HepG2 (cell line): ENCODE measurements around the gene SELENOW. TPM values are rescaled to one million over a fixed set of nuclear protein-coding genes. Genes with fewer than 3 reads are reported as not detected.
A peak's percentile ranks its signal among the peaks of the same experiment; 100 is the strongest.

ENCODE experiments used
- BRD4 ChIP-seq: sonication (generic); formaldehyde crosslinking; IDR thresholded peaks from 2 replicates; pipeline ENCODE4 v1.4.0; 2020; ENCODE audit warnings: missing genetic modification reagents
- DR1 ChIP-seq: sonication (generic); formaldehyde crosslinking; IDR thresholded peaks from 2 replicates; pipeline ENCODE4 v1.8.0; 2021; ENCODE audit warnings: mild to moderate bottlenecking, missing genetic modification reagents, inconsistent platforms
- FOSL2 ChIP-seq: sonication (generic); formaldehyde crosslinking; IDR thresholded peaks from 2 replicates; pipeline ENCODE4 v1.4.0; 2020; ENCODE audit warnings: missing genetic modification reagents
- FOXA3 ChIP-seq: IDR thresholded peaks from 2 replicates; pipeline ENCODE4 v1.6.1; 2016; ENCODE audit warnings: missing genetic modification reagents, missing compliant biosample characterization
- HCFC1 ChIP-seq: fragments of 150-350 bp; IDR thresholded peaks from 2 replicates; pipeline ENCODE4 v1.6.1; 2014; ENCODE audit warnings: low read depth, low read length
- HNRNPLL ChIP-seq: fragments of 200-400 bp; formaldehyde crosslinking; IDR thresholded peaks from 2 replicates; pipeline ENCODE4 v1.6.1; 2017; ENCODE audit warnings: mild to moderate bottlenecking, low read depth, low read length; ENCODE audit not compliant: poor library complexity, severe bottlenecking
- HOXA9 ChIP-seq: sonication (generic); formaldehyde crosslinking; IDR thresholded peaks from 2 replicates; pipeline ENCODE4 v1.8.1; 2022; ENCODE audit warnings: missing genetic modification reagents, mild to moderate bottlenecking, moderate library complexity, borderline replicate concordance
- KAT8 ChIP-seq: IDR thresholded peaks from 2 replicates; pipeline ENCODE4 v1.6.1; 2016; ENCODE audit warnings: missing genetic modification reagents, missing compliant biosample characterization
- KLF12 ChIP-seq: sonication (generic); formaldehyde crosslinking; IDR thresholded peaks from 2 replicates; pipeline ENCODE4 v1.4.0; 2020; ENCODE audit warnings: missing genetic modification reagents, borderline replicate concordance
- MEIS1 ChIP-seq: sonication (generic); formaldehyde crosslinking; IDR thresholded peaks from 2 replicates; pipeline ENCODE4 v1.9.0; 2021; ENCODE audit warnings: mild to moderate bottlenecking, missing genetic modification reagents, moderate library complexity, borderline replicate concordance
- MLLT10 ChIP-seq: sonication (generic); formaldehyde crosslinking; IDR thresholded peaks from 2 replicates; pipeline ENCODE4 v1.4.0; 2020; ENCODE audit warnings: missing genetic modification reagents
- NCOR1 ChIP-seq: fragments of 200-600 bp; sonication (generic); IDR thresholded peaks from 2 replicates; pipeline ENCODE4 v1.7.0; 2017; ENCODE audit warnings: antibody characterized with exemption, low read length, borderline replicate concordance
- NFIB ChIP-seq: sonication (generic); formaldehyde crosslinking; IDR thresholded peaks from 2 replicates; pipeline ENCODE4 v1.9.0; 2021; ENCODE audit warnings: missing genetic modification reagents, mild to moderate bottlenecking, borderline replicate concordance
- RFXANK ChIP-seq: IDR thresholded peaks from 2 replicates; pipeline ENCODE4 v1.6.1; 2016
- SALL2 ChIP-seq: sonication (generic); formaldehyde crosslinking; IDR thresholded peaks from 2 replicates; pipeline ENCODE4 v1.8.1; 2023; ENCODE audit warnings: mild to moderate bottlenecking, missing genetic modification reagents, inconsistent platforms
- TOE1 ChIP-seq: sonication (generic); formaldehyde crosslinking; IDR thresholded peaks from 2 replicates; pipeline ENCODE4 v1.4.0; 2020; ENCODE audit warnings: mild to moderate bottlenecking, missing genetic modification reagents
- YEATS2 ChIP-seq: sonication (generic); formaldehyde crosslinking; IDR thresholded peaks from 2 replicates; pipeline ENCODE4 v1.4.0; 2020; ENCODE audit warnings: missing genetic modification reagents, borderline replicate concordance
- ZFAT ChIP-seq: sonication (generic); formaldehyde crosslinking; conservative IDR thresholded peaks from 2 replicates; pipeline ENCODE4 v1.8.1; 2023; ENCODE audit warnings: missing genetic modification reagents, inconsistent platforms
- ZNF121 ChIP-seq: sonication (generic); formaldehyde crosslinking; IDR thresholded peaks from 2 replicates; pipeline ENCODE4 v1.5.0; 2020; ENCODE audit warnings: mild to moderate bottlenecking, missing genetic modification reagents
- ZNF292 ChIP-seq: sonication (generic); formaldehyde crosslinking; IDR thresholded peaks from 2 replicates; pipeline ENCODE4 v1.8.1; 2022; ENCODE audit warnings: mild to moderate bottlenecking, low read depth, missing genetic modification reagents, borderline replicate concordance
- ZNF737 ChIP-seq: sonication (generic); formaldehyde crosslinking; IDR thresholded peaks from 2 replicates; pipeline ENCODE4 v1.5.0; 2020; ENCODE audit warnings: missing genetic modification reagents, mild to moderate bottlenecking, borderline replicate concordance
- ZNF83 ChIP-seq: sonication (generic); formaldehyde crosslinking; IDR thresholded peaks from 2 replicates; pipeline ENCODE4 v1.4.0; 2020; ENCODE audit warnings: missing genetic modification reagents, mild to moderate bottlenecking, borderline replicate concordance
- ZNF883 ChIP-seq: sonication (generic); formaldehyde crosslinking; IDR thresholded peaks from 2 replicates; pipeline ENCODE4 v1.5.1; 2020; ENCODE audit warnings: mild to moderate bottlenecking, missing genetic modification reagents; ENCODE audit errors: not compliant biosample characterization
- polyA plus RNA-seq, 8 experiments: library from polyadenylated mRNA; depleted of rRNA in 3 of 8; stranded (reverse) in 7 of 8; unstranded in 1 of 8; fragments of >200 nt; fragmentation: Illumina TruSeq in 4 of 8; extraction: Trizol in 4 of 8; gene quantifications; 2 replicates each; pipeline versions ENCODE4 v1.2.1 to v1.2.3, GENCODE V29; 2011 to 2016; ENCODE audit warnings: low read depth in 4 of 8, missing spikeins in 1 of 8, mixed read lengths in 1 of 8; ENCODE audit not compliant: insufficient read depth in 1 of 8
- total RNA-seq, 5 experiments: library from RNA; depleted of rRNA; stranded (reverse); fragments of >200 nt; fragmentation: Illumina TruSeq; extraction: Trizol; gene quantifications; 2 replicates each; pipeline ENCODE4 v1.2.3, GENCODE V29; 2016; ENCODE audit warnings: low read depth in 1 of 5
- TF ChIP-seq, protein P1 (sequence below): sonication (generic); formaldehyde crosslinking; IDR thresholded peaks from 2 replicates; pipeline ENCODE4 v1.9.0; 2021; ENCODE audit warnings: missing genetic modification reagents, borderline replicate concordance
- TF ChIP-seq, protein P2 (sequence below): sonication (generic); formaldehyde crosslinking; IDR thresholded peaks from 2 replicates; pipeline ENCODE4 v1.4.0; 2020; ENCODE audit warnings: missing genetic modification reagents
- TF ChIP-seq, protein P3 (sequence below): sonication (generic); formaldehyde crosslinking; IDR thresholded peaks from 2 replicates; pipeline ENCODE4 v1.5.0; 2020; ENCODE audit warnings: missing genetic modification reagents

SELENOW gene
- total and polyA plus RNA-seq, 2 of the 13 experiments (the other 11 are each of a cell fraction or from before 2014, with no cell fraction given), result 50.3 to 64.7 TPM

DNA sequence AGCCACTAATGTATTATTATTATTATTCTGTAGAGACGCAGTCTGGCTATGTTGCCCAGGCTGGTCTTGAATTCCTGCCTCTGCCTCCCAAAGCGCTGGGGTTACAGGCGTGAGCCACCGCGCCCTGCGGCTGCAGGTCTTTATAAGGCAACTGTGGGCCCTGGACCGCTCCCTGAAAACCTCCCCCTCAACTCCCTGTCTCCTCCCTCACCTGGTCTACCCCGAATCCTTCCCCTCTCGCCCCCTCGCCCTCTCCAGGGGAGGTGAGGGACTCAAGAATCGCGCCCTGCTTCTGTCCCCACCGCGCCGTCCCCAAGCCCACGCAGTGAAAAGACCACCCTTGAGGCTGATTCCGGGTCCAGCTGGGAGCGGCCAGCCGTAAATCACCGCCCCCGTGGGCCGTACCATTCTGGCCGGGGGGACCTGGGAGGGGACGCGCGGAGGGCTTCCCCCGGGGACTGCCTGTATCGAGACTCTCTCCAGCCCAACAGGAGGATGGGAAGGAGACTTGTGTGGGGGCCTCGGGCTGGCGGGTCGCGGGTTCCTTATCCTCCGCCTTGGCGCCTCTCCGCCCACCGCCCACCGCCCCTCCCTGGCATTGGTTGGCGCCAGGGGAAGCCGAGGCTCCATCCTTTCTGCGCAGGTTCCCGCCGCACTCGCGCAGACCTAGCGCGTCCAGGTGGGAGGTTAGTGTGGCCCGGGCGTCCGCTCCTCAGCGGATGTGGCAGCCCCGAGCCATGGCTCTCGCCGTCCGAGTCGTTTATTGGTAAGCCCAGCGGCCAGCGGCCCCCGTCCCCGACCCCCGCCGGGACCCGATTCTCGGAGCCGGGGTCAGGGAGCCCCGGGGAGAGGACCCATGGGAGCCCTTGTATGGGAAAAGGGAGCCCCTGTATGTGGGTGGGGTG is at the start of gene SELENOW (continued):
- peak; percentile 43; the same call in 1 of the 2 replicates for TF ChIP-seq HOXA9 (CRISPR knock-in tag)
- TF ChIP-seq RFXANK (CRISPR knock-in tag), result no peak
- TF ChIP-seq ZNF292 (CRISPR knock-in tag), result peak; percentile 77
- TF ChIP-seq, protein P1, sequence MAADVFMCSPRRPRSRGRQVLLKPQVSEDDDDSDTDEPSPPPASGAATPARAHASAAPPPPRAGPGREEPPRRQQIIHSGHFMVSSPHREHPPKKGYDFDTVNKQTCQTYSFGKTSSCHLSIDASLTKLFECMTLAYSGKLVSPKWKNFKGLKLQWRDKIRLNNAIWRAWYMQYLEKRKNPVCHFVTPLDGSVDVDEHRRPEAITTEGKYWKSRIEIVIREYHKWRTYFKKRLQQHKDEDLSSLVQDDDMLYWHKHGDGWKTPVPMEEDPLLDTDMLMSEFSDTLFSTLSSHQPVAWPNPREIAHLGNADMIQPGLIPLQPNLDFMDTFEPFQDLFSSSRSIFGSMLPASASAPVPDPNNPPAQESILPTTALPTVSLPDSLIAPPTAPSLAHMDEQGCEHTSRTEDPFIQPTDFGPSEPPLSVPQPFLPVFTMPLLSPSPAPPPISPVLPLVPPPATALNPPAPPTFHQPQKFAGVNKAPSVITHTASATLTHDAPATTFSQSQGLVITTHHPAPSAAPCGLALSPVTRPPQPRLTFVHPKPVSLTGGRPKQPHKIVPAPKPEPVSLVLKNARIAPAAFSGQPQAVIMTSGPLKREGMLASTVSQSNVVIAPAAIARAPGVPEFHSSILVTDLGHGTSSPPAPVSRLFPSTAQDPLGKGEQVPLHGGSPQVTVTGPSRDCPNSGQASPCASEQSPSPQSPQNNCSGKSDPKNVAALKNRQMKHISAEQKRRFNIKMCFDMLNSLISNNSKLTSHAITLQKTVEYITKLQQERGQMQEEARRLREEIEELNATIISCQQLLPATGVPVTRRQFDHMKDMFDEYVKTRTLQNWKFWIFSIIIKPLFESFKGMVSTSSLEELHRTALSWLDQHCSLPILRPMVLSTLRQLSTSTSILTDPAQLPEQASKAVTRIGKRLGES (CRISPR knock-in tag), result no peak
- TF ChIP-seq, protein P2, sequence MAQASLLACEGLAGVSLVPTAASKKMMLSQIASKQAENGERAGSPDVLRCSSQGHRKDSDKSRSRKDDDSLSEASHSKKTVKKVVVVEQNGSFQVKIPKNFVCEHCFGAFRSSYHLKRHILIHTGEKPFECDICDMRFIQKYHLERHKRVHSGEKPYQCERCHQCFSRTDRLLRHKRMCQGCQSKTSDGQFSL (CRISPR knock-in tag), result 0 out of 2 replicates have a peak, but pooled peaks have one; percentile 31
- no peak; the same call in 1 of the 2 replicates for TF ChIP-seq ZNF83
- peak; percentile 94 for TF ChIP-seq HNRNPLL
- TF ChIP-seq KAT8 (CRISPR knock-in tag), result peak; percentile 82
- TF ChIP-seq, protein P3, sequence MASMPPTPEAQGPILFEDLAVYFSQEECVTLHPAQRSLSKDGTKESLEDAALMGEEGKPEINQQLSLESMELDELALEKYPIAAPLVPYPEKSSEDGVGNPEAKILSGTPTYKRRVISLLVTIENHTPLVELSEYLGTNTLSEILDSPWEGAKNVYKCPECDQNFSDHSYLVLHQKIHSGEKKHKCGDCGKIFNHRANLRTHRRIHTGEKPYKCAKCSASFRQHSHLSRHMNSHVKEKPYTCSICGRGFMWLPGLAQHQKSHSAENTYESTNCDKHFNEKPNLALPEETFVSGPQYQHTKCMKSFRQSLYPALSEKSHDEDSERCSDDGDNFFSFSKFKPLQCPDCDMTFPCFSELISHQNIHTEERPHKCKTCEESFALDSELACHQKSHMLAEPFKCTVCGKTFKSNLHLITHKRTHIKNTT (CRISPR knock-in tag), result no peak
- no peak for TF ChIP-seq FOXA3 (CRISPR knock-in tag)
- TF ChIP-seq NFIB, result no peak
- TF ChIP-seq ZNF737 (CRISPR knock-in tag), result no peak; the same call in 1 of the 2 replicates
- peak; percentile 68; the same call in 1 of the 2 replicates for TF ChIP-seq DR1 (CRISPR knock-in tag)
- TF ChIP-seq ZNF883 (CRISPR knock-in tag), result peak; percentile 51
- no peak for TF ChIP-seq TOE1
- TF ChIP-seq FOSL2, result peak; percentile 33; the same call in 1 of the 2 replicates
- TF ChIP-seq HCFC1, result no peak
- no peak; the same call in 1 of the 2 replicates for TF ChIP-seq YEATS2 (CRISPR knock-in tag)
- no peak; the same call in 1 of the 2 replicates for TF ChIP-seq ZNF121
- TF ChIP-seq KLF12, result peak; percentile 100
- TF ChIP-seq MEIS1 (CRISPR knock-in tag), result peak; percentile 56; the same call in 1 of the 2 replicates
- TF ChIP-seq BRD4 (CRISPR knock-in tag), result peak; percentile 56; the same call in 1 of the 2 replicates
- TF ChIP-seq SALL2, result peak; percentile 92
- peak; percentile 41; the same call in 1 of the 2 replicates for TF ChIP-seq NCOR1
- no peak for TF ChIP-seq ZFAT (CRISPR knock-in tag)
- no peak for TF ChIP-seq MLLT10
